Measurements from ENCODE around the gene RACK1.

The RACK1 gene

DNA sequence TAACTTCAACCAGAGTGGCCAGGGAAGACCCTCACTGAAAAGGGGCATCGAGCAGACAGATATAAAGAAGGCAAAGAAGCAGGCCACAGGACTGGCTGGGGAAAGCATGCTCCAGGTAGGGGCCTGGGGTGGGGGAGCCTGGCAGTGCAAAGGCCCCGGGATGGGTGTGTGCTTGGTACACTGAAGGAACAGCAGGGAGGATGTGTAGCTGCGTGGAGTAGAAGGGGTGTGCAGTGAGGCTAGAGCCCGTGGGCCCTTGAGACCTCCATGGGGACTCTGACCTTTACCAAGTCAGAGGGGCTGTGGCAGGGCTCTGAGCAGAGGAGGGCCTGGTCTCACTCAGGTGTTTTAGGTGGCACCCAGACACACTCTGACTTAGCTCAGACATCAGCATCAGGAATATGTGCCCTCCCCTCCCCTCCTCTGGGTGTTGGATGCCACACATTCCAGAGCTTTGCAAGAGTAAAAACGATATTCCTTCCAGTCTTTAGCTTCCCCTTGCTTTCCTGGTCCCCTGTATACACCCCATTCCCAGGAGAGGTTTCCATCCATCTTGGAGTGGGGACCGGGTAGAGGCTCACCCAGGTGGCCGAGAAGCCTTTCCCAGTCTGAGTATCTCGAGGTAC is 46.3 kb downstream of the RACK1 start:
- TF ChIP-seq, protein P1, sequence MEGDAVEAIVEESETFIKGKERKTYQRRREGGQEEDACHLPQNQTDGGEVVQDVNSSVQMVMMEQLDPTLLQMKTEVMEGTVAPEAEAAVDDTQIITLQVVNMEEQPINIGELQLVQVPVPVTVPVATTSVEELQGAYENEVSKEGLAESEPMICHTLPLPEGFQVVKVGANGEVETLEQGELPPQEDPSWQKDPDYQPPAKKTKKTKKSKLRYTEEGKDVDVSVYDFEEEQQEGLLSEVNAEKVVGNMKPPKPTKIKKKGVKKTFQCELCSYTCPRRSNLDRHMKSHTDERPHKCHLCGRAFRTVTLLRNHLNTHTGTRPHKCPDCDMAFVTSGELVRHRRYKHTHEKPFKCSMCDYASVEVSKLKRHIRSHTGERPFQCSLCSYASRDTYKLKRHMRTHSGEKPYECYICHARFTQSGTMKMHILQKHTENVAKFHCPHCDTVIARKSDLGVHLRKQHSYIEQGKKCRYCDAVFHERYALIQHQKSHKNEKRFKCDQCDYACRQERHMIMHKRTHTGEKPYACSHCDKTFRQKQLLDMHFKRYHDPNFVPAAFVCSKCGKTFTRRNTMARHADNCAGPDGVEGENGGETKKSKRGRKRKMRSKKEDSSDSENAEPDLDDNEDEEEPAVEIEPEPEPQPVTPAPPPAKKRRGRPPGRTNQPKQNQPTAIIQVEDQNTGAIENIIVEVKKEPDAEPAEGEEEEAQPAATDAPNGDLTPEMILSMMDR (IDR thresholded peaks at IDR 0.05; ENCODE audit: insufficient read depth, low read length, poor library complexity, severe bottlenecking) = no peak

DNA sequence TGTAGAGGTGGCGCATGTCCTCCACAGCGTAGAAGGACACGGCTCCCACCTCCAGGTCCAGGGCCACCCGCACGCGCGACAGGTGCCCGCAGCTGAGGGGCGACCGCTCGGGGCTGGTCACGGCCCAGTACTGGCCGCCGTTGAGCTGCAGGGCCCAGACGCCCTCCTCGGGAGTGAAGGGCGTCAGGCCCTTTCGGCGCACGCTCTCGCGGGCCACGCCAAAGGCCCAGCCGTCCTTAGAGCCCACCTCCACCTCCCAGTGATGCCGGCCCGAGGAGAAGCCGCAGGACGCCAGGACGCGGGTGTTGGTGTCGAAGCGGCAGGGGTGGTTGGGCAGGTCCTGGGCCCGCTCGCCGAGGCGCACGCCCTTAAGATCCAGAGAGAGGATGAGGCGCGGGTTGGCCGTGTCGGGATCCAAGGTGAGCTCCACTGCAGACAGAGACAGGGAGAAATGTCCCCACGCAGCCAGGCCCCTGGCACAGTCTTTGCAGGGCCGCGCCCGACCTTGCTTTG is 48.4 kb downstream of the RACK1 start:
- Histone ChIP-seq H3K4me3 (replicated peaks; ENCODE audit: low read depth, low read length) (no peak overlapping the region), H3K27me3 (replicated peaks; ENCODE audit: control insufficient read depth, insufficient read depth, low read length) (no peaks in the 10 kb centered on the region), H3K36me3 (ENCODE audit: control insufficient read depth, insufficient read depth, low read length) (no peaks in the 10 kb centered on the region)
- DNase-seq (ENCODE audit: extremely low read depth, insufficient read length) = no peak
- TF ChIP-seq, protein P1 (IDR thresholded peaks at IDR 0.05; ENCODE audit: insufficient read depth, low read length, poor library complexity, severe bottlenecking) = no peak

More for the DNA sequence above, 46.3 kb downstream of the RACK1 start:
- H3K27me3 ChIP-seq (replicated peaks; ENCODE audit: control insufficient read depth, insufficient read depth, low read length) = no peaks in the 10 kb centered on the region; the same call in 1 of the 2 replicates
- no peaks in the 10 kb centered on the region for H3K36me3 ChIP-seq (ENCODE audit: control insufficient read depth, insufficient read depth, low read length)
- H3K4me3 ChIP-seq (replicated peaks; ENCODE audit: low read depth, low read length) = no peak overlapping the region
- DNase-seq (ENCODE audit: extremely low read depth, insufficient read length) = no peak

DNA sequence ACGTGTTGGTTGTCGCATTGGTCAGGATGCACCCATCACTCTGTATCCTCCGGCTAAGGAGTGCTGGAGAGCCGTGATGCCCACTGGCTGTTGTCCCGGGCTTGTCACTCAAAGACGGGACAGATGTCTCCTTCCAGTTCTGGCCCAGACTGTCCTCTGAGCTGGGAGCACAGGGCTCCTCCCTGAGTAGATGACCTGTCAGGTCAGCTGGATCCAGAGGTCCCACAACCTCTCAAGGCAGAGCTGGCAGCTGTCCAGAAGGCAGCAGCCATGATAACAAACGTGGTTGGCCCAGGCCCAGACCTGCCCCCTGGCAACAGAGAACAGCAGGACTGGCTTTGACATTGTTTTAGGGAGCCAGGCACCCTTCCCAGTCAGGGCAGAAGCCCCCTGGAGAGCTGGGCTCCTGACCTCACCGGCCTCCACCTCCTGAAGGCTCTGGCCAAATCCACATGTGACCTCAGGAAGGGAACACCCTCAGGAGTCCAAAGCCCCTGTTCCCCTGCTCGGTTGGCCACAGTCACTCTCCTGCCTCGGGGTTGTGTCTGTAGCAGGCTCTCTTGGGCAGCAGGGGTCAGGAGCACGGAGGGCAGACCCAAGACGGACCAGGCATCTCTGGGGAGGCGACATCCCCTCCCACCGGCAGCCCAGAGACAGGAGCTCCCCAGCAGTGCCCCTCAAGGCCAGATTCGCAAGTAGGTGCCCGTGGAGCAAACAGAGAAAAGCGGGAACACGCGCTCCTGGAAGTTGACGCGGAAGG is 49.0 kb downstream of the RACK1 start:
- no peak for DNase-seq (ENCODE audit: extremely low read depth, insufficient read length)

DNA sequence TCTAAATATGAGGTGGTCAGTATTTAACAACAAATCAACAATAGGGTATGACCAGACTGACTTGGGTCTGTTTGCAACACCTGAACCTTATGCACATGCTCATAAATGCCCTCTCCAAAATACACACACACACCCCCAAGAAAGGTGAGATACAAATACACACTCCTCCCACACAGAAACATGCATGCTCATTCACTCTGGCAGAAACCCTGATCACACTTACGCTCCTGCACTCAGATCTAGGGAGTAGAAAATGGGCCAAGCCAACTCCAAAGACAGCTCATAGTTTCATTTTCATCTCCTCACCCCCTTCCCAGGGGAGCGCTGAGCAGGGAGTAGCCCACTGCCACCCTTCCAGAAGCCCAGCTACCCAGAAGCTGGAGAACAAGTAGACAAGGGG is 50.0 kb downstream of the RACK1 start:
- no peak for DNase-seq (ENCODE audit: extremely low read depth, insufficient read length)
- Histone ChIP-seq H3K4me3 (replicated peaks; ENCODE audit: low read depth, low read length) (no peak overlapping the region), H3K36me3 (ENCODE audit: control insufficient read depth, insufficient read depth, low read length) (no peaks in the 10 kb centered on the region), H3K27me3 (replicated peaks; ENCODE audit: control insufficient read depth, insufficient read depth, low read length) (no peaks in the 10 kb centered on the region)
- TF ChIP-seq, protein P1 (IDR thresholded peaks at IDR 0.05; ENCODE audit: insufficient read depth, low read length, poor library complexity, severe bottlenecking) = no peak

More for the DNA sequence above, 49.0 kb downstream of the RACK1 start:
- Histone ChIP-seq H3K4me3 (replicated peaks; ENCODE audit: low read depth, low read length) (no peak overlapping the region), H3K36me3 (ENCODE audit: control insufficient read depth, insufficient read depth, low read length) (no peaks in the 10 kb centered on the region), H3K27me3 (replicated peaks; ENCODE audit: control insufficient read depth, insufficient read depth, low read length) (no peaks in the 10 kb centered on the region)
- TF ChIP-seq, protein P1 (IDR thresholded peaks at IDR 0.05; ENCODE audit: insufficient read depth, low read length, poor library complexity, severe bottlenecking) = no peak

DNA sequence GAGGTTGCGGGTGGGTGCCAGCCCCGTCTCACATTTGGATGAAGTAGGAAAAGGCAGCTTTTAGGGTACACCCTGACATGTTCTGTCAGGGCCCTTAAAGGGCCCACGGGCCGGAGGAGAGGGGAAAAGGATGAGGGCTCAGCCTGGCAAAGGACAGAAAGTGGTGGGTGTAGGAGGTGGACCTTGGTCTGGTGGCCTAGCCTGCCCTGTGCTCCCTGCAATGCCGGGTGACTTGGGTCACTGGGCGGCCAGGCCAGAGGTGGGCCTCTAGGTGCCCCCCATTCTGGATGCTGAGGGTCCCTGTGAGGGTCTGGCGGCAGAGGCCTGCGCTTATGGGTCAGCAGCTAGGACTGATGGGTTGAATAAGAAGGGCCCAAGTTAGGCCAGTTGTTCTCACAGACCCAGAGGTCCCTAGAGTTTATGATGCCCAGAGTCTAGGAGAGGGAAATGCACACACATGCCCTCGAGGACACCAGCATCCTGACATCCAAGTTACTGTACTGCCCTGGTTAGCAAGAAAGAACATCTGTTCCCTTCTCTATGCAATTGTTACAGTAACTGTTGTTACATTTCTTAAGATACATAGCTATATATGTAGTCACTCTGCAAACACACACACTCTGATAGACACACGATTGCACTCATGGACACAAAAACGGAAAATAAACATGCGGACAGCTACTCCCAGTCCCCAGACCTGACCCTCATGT is 51.2 kb downstream of the RACK1 start:
- H3K27me3 ChIP-seq (replicated peaks; ENCODE audit: control insufficient read depth, insufficient read depth, low read length) = no peaks in the 10 kb centered on the region
- no peaks in the 10 kb centered on the region for H3K36me3 ChIP-seq (ENCODE audit: control insufficient read depth, insufficient read depth, low read length)
- DNase-seq (ENCODE audit: extremely low read depth, insufficient read length) = no peak
- TF ChIP-seq, protein P1 (IDR thresholded peaks at IDR 0.05; ENCODE audit: insufficient read depth, low read length, poor library complexity, severe bottlenecking) = no peak
- peak overlapping the region; percentile 76 for H3K4me3 ChIP-seq (replicated peaks; ENCODE audit: low read depth, low read length)
